GM12892 (cell line): Measurements from ENCODE around the gene GPATCH1.

Experiments
- POLR2A ChIP-seq: IDR thresholded peaks from 2 replicates; pipeline ENCODE4 v1.6.1; 2011; ENCODE audit warnings: low read depth, low read length, control low read depth
- POLR2AphosphoS5 ChIP-seq: IDR thresholded peaks from 2 replicates; pipeline ENCODE4 v1.6.1; 2011; ENCODE audit warnings: low read depth, low read length, control low read depth
- TAF1 ChIP-seq: IDR thresholded peaks from 2 replicates; pipeline ENCODE4 v1.6.1; 2011; ENCODE audit warnings: low read depth, mild to moderate bottlenecking, control low read depth, low read length, borderline replicate concordance

DNA sequence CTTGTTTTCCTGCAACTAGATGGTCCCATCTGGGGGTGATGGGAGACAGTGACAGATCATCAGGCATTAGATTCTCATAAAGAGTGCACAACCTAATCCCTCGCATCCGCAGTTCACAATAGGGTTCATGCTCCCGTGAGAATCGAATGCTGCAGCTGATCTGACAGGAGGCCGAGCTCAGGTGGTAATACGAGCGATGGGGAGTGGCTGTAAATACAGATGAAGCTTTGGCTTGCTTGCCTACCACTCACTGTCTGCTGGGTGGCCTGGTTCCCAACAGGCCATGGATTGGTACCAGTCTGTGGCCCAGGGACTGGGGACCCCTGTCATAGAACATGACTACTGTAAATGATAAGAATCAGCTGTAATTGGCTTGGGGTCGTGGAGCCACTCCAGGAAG is 78.9 kb downstream of the GPATCH1 start:
- no peak for TF ChIP-seq POLR2AphosphoS5
- no peak for TF ChIP-seq TAF1
- no peak for TF ChIP-seq POLR2A
